AG08395 (cell line): ENCODE data around the gene TPR.

Experiments used
- DNase-seq: peaks from one replicate; pipeline ENCODE4 v3.0.0; 2012; ENCODE audit warnings: mixed read lengths, low spot score

TPR gene

DNA sequence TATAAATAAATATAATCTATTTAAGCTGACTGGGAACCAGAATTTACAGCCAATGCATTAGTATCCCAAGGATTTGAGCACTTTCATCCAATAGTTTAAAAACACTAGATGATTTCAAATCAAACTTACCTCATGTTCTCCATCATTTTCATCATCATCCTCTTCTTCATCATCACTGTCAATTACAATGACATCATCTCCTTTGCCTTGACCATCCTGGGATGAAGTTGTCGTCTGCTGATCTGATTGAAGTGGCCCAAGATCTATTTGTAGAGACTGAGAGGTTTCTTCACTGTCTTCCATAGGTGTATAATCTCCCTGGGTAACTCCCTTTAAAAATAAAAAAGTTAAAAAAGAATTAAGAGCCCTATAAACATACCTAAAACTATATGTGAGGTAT, 47.7 kb downstream of the TPR start:
- DNase-seq = no peak

DNA sequence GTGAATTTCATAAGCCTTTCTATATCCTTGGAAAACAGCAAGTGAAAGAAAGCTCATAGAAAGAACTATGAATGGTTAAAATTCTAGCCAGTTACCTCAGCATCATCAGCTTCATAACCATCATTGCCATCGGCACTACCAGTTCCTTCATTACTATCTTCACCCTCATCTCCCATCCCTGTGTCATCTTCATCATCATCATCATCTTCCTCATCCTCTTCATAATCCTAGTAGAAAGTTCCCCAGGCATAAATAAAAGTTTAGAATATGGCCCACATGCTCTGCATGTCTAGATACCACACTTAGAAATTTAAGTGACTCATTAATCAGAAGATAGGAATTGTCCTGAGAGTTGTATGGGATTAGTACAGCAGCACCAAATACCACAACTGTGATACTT, 49.0 kb downstream of the TPR start:
- DNase-seq = no peak

DNA sequence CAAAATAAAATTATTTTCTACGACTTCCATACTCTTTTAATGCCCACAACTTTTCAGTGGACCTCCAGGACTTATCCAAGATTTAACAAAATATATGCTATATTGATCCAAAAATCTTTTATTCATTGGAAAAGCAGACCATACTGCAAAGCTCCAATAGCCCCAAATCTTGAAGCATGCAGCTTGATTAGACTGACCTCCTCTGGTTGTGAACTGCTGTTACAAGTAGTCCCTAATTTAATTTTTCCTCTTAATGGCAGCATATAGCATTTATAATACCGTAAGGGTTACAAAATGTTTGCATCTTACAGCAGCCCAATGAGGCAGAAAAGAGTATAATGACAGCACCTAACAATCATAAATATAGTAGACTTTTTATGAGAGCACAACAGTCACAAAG, 49.8 kb downstream of the TPR start:
- DNase-seq = peak; percentile 7

DNA sequence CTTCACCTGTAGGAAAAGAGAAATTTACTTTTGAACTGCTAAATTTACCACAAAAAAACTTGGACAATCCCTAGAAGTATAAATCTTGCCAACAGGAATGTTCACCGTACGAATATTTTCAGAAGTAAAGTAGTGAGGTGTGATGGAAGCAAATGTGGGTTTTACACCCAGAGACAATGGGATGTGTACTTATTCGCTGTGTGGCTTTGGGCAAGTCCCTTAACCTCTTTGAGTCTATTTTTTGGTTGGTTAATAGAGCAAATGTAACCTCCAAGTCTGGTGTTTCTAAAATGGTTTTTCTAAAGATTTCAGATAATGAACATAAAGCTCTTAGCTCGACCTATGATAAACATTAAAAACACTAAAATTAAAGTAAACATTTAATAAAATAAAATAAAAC, 51.2 kb downstream of the TPR start:
- DNase-seq = no peak

DNA sequence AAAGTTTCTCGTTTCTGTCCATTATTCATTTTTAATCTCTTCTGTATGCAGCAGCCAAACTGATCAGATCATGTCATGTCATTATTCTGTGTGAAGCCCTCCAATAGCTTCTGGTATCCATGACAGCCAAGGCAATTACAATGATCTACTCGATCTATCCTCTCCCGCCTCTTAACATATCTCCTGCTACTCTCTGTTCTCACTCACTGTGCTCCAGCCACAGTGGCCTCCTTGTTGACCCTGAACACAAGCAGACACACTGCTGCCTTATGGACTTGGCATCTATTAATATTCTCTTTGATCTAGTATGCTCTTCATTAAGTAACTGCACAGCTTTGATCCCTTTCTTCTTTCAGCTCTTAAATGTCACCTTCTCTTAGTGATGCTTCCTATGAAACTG, 59.5 kb downstream of the TPR start:
- no peak for DNase-seq

DNA sequence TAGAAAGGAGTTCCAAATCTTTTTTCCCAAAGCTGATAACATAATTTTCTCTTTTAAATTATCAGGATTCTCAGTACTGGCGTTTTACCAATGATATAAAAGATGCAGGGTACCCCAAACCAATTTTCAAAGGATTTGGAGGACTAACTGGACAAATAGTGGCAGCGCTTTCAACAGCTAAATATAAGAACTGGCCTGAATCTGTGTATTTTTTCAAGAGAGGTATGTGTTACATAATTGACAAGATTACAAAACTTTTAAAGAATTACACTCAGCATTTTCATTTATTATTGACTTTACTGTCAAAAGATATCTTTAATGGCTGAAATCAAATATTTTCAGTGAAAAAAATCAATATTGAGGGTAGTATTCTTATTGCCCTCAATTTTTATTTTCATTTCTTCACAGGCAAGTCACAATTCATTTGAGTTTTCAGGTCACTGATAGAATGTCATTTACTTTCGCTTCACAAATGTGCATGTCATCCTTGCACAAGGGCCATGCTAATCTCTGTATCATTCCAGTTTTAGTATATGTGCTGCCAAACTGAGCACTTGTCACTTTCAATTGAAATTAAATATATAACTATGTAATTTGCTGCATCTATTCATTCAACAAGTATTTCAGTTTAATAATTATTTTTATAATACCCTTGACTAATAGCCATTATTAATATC, 63.5 kb downstream of the TPR start:
- no peak for DNase-seq

DNA sequence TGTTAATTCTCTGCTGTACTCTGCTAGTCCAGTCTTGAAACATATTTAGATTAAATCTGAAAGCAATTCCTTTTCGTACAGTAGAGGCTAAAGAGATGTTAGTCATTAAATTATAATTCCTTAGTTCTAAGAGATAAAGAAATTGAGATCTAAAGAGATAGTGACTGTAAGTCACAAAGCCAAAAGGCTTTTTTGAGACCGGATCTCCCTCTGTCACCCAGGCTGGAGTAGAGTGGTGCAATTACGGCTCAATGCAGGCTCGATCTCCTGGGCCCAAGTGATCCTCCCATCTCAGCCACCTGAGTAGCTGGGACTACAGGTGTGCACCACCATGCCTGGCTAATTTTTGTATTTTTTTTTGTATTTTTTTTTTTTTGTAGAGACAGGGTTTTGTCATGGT, 64.7 kb downstream of the TPR start:
- no peak for DNase-seq

DNA sequence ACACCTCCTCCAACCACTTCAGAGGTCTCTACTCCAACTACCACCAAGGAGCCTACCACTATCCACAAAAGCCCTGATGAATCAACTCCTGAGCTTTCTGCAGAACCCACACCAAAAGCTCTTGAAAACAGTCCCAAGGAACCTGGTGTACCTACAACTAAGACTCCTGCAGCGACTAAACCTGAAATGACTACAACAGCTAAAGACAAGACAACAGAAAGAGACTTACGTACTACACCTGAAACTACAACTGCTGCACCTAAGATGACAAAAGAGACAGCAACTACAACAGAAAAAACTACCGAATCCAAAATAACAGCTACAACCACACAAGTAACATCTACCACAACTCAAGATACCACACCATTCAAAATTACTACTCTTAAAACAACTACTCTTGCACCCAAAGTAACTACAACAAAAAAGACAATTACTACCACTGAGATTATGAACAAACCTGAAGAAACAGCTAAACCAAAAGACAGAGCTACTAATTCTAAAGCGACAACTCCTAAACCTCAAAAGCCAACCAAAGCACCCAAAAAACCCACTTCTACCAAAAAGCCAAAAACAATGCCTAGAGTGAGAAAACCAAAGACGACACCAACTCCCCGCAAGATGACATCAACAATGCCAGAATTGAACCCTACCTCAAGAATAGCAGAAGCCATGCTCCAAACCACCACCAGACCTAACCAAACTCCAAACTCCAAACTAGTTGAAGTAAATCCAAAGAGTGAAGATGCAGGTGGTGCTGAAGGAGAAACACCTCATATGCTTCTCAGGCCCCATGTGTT, 66.6 kb downstream of the TPR start:
- DNase-seq = no peak

DNA sequence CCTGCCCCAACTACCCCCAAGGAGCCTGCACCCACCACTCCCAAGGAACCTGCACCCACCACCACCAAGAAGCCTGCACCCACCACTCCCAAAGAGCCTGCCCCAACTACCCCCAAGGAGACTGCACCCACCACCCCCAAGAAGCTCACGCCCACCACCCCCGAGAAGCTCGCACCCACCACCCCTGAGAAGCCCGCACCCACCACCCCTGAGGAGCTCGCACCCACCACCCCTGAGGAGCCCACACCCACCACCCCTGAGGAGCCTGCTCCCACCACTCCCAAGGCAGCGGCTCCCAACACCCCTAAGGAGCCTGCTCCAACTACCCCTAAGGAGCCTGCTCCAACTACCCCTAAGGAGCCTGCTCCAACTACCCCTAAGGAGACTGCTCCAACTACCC, 67.6 kb downstream of the TPR start:
- DNase-seq = no peak

DNA sequence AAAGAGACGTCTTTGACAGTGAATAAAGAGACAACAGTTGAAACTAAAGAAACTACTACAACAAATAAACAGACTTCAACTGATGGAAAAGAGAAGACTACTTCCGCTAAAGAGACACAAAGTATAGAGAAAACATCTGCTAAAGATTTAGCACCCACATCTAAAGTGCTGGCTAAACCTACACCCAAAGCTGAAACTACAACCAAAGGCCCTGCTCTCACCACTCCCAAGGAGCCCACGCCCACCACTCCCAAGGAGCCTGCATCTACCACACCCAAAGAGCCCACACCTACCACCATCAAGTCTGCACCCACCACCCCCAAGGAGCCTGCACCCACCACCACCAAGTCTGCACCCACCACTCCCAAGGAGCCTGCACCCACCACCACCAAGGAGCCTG, 68.5 kb downstream of the TPR start:
- DNase-seq = no peak

DNA sequence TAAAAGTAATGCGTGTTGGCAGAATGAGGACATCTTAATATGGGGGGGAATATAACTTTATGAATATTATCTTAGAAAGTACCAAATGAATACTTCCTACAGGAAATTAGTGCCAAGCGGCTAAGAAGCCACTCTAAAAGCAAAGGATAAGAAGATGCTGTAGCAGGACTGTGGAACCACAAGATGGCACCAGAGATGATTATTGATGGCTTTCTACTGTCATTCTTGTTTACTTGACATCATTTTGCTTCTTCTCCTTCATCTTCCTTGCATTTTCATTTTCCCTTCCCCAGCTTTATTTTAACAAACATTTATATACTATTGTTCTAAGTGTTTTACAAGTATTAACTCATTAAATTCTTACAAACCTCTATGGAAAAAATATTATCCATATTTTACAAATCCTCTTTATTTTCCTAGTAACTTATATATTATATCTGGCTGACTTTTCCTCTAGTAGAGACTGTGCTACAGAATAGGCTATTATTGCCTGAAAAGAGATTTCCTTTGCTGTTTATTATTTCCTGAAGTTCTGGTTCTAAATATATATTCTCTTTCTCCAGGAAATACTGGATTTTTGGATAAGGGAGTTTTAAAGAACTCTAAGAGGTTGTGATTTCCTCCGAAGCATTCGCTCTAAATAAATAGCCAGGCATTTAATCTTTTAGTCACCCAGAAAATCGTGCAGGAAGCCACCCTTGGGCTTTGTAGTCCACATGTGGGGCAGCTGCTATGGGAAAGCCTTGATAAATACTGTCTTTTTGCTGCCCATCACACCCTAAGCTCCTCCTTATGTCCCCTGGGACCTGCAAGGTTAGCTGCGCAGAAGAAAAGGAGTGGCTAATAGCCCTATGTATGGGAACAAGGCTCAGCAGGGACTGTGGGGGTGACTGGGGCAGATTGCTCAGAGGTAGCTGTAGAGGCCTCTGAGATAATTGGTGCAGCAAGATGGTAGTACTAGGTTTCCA, 69.8 kb downstream of the TPR start:
- peak; percentile 44 for DNase-seq

DNA sequence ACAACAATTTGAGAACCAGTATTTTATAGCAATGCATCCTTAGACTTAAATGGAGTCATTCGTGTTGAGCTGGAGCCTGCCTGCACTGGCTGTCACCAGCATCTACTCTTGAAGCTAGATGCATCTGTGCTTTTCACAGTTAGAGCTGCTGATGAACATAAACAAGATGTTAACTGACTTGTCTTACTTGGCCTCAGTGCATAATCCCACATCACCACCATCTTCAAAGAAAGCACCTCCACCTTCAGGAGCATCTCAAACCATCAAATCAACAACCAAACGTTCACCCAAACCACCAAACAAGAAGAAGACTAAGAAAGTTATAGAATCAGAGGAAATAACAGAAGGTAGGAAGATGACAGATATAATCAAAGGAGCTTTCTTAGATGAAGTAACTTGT, 71.1 kb downstream of the TPR start:
- DNase-seq = no peak

DNA sequence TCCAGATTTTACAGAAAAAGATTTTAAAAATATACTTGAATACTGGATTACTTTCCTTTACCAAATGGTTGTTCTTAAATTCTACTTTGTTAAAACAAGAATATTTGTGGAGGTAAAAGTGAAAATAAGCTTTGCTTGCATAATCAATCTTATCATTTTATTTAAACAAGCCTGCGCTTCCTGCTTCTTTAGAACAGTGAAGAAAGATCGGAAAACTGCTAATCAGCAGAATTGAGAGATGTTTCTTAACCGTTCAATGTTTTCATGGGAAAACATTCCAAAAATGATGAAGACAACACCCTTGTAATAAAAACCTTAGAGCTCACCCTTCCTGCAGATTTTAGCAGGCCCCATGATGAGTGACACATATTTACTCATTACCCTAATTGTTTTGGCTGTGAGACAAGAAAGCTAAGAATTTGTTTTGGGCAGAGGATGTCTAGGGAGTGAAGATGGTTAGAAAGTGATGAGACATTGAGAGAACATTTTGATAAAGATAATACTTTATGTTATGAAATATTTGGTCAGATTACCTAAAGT, 72.6 kb downstream of the TPR start:
- DNase-seq = no peak

DNA sequence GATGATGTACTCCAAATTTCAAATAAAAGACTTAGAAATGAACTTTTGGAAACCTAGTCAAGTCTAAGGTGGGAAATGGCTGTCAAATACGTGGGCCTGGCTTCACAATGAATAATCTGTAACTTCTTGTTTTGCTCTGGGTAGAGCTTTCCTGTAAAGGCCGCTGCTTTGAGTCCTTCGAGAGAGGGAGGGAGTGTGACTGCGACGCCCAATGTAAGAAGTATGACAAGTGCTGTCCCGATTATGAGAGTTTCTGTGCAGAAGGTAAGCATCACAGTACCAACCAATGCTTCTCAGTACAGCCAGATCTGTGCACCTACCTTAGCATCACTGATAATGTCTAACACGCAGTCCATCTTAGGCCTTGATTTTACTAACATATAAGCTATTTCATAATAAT, 73.6 kb downstream of the TPR start:
- no peak for DNase-seq

DNA sequence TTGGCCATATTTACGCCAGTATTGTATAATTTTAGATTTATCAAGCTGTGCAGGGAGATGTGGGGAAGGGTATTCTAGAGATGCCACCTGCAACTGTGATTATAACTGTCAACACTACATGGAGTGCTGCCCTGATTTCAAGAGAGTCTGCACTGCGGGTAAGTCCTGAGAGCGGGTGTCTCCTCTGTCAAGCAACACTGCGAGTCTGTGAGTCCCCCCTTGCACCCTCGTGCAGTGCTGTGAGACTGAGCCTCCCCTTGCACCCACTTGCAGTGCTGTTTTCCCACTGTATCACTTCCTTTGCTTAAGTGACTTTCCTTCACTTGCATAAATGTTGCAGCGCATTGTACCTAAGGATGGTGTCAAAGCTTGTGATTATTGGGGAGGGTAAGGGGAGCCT, 75.0 kb downstream of the TPR start:
- no peak for DNase-seq

DNA sequence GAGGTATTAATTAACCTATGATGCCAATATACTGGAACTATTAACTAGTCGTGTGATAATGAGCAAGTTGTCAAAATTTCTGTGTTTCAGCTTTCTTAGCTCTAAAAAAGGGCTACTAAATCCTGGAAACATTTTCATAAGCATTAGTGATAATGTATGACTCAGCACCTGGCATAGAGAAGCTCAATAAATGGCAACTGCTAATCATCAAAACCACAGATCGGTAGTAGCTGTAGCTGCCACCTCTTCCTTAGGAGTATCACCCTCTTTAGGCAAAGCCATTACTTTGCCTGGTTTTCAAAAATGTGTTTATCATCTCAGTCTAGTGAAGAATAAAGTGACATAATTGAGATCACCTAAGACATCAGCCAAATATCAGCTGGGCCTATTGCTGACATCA, 75.5 kb downstream of the TPR start:
- no peak for DNase-seq

DNA sequence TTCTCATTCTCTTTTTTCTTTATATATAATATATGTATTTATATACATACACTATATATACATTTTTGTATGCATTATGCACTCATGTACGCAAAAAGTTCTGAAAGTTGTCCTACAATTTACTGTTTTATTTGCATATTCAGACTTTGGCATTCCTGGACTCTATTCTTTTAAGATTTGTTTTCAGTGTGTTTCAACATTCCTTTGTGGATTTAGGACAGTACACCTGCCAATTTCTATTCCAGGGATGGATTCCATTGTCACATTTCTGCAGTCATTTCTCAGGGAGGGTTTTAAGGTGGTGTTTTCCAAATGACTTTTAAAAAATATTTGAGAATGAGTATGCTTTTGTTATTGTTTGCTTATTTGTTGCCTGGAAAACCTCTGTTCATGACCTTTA, 76.2 kb downstream of the TPR start:
- DNase-seq = no peak

DNA sequence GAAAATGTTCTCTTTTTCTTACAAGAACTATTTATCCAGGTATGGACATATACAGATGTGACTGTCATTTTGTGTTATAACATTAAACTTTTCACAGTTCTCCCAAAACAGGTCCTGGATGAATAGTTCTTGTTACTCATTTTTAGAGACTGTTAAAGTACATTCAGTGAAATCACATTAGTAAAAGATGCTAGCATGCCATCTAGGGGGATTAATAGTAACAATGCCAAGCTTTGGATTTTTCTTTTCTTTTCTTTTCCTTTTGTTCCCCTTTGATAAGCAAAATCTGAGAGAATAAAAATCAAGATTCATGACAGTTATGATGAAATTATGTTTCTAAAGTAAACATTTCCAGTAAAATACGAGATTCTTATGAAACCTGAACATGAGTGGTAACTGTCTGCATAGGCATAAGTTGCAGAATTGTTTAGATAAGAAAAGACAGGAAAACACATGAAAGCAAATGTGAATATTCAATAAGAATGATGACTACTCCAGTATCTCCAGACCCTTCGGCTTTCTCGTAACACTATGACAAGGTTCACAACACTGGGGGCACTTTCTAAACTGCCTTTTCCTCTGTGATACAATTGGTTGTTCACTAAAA, 77.5 kb downstream of the TPR start:
- no peak for DNase-seq

DNA sequence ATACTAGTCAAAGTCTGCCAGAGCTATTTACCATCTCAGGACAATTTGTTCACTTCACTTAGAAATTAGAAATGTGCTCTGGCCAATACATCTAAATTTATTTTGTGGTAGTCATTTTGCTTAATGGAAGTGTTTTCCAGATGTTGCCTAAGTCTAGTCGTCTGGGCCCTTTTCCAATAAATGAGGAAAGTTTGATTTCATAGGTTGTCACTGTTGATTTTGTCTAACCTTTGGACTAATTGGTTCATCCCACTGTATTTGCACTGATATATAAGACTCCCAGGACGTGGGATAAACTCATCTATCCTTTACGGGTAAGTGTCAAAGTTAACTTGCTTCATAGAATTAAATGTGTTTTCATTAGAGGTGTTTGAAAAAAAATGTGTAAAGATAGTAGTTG, 79.1 kb downstream of the TPR start, which contains the start of gene PRG4:
Gene PRG4 (plus strand): TSS at position 300 of the 400 bp plus-strand sequence.
- DNase-seq = no peak

DNA sequence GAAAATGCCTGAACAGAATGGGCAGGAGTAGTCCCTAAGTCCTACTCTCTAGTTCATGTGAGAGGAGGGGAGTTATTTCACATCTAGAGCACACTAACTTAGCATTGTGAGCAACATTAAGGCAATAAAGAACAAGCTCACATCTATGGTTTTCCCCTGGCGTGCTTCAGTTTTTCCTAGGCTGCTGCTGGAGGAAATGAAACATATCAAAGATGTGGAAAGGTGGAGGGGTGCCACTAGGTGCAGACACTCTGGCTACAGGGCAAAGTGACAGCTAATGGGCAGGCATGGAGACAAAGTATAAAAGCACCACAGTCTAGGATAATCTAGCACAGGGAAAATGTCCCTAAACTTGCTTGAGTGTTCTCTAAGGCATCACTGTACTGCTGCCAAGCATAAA, 82.2 kb downstream of the TPR start:
- DNase-seq = no peak

DNA sequence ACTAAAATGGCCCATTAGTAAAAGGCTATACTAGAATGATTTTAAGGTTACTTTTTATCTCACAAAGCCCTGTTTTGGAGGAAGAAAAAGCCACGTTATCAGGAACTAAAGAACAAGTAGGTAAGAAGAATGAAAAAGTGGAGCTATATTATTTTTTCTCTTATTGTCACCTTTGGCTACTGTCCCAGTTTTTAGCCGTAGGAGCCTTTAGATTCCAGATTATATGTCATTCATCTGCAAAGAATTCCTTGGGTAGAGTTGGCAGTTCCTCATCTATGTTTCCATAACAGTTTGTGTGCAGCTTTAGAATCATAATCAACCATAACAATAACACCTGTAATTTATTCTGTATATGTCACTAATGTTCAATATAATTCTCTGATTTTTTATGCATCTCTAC, 83.8 kb downstream of the TPR start:
- DNase-seq = no peak

DNA sequence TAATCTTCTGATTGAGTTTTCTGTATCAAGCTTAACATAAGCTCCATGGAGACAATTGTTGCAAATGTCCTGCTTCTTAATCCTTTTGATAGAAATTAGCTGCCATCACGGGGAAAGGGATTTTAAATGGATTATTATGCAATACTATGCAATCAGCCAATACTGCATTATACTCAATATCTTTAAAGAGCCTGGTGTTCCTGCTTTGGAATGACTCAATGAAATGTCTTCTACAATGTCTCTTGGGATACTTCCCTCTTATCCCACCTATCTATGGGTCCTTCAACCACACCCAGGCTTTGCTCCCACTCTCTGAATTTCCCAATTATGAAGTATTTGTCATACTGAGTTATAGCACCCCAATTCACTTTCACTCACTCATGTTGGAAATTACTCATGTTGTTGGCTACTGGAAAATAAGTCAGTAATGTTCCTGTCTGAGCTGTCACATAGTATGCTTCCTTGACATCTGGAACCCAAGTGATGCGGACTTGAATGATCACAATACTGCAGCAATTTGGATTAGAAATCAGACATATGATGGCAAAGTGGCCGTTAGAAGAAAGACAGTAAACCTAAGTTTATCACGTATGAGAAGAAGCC, 85.0 kb downstream of the TPR start:
- DNase-seq = no peak
